Spleen (tissue), 7 donors: Measurements from ENCODE around the gene COLEC12.

Experiments
- POLR2A ChIP-seq, 3 donors: fragments of 450-650 bp; IDR thresholded peaks; one replicate each; pipeline ENCODE4 v1.5.1; 2017; ENCODE audit warnings: antibody characterized with exemption in 3 of 3, mild to moderate bottlenecking in 1 of 3
- POLR2AphosphoS5 ChIP-seq, 3 donors: sonication (generic); formaldehyde crosslinking; IDR thresholded peaks; one replicate each; pipeline ENCODE4 v1.5.1; 2017; ENCODE audit warnings: antibody characterized with exemption in 3 of 3
- TF ChIP-seq, protein P1 (sequence below), 11 experiments: fragments of 200-600 bp in 7 of 11; fragments of 450-650 bp in 4 of 11; sonication (generic) in 4 of 11; IDR thresholded peaks in 8 of 11; conservative IDR thresholded peaks in 3 of 11; 1 replicate in 7 of 11; 2 replicates in 4 of 11; pipeline versions ENCODE4 v1.4.0 to v1.8.0; 2016 to 2021; ENCODE audit warnings: antibody characterized with exemption in 11 of 11, inconsistent platforms in 4 of 11, mild to moderate bottlenecking in 1 of 11
- donor health status: DM: no; HTN: no; CAD: no; lungs with moderate emphysema.
- donor health status: DM: no; HTN: no; CAD: no.
- donor health status: DM: no; HTN: no; CAD: no.

DNA sequence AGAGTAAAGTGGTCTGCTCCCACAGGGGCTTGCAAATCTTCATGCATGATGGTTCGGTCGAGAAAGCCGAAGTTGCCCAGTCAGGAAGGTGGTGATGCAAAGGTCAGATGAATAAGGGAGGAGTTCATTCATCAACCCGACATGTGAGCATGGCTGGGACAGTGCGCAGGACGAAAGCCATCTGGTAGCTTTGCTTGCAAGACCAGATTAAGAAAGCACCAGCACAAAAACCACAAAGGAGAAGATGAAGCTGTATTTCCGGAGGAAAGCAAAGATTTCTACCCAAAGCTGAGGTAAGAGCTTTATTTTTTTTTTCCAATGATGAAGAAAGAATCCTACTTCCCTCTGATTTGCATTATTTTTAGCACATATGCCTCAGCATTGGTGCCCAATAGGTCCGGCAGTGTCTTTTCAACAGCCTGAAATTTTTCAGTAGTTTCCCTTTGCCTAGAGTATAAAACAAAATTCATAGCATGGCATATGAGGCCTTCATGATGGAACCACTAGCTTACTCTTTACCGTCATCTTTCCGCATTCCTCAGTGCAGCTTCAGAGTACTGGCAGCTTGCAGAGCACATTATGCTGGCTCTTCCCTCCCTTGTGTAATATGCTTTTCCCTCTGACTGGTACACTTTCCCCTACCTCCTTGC lies 120.7 kb downstream of the COLEC12 start:
- TF ChIP-seq, protein P1, sequence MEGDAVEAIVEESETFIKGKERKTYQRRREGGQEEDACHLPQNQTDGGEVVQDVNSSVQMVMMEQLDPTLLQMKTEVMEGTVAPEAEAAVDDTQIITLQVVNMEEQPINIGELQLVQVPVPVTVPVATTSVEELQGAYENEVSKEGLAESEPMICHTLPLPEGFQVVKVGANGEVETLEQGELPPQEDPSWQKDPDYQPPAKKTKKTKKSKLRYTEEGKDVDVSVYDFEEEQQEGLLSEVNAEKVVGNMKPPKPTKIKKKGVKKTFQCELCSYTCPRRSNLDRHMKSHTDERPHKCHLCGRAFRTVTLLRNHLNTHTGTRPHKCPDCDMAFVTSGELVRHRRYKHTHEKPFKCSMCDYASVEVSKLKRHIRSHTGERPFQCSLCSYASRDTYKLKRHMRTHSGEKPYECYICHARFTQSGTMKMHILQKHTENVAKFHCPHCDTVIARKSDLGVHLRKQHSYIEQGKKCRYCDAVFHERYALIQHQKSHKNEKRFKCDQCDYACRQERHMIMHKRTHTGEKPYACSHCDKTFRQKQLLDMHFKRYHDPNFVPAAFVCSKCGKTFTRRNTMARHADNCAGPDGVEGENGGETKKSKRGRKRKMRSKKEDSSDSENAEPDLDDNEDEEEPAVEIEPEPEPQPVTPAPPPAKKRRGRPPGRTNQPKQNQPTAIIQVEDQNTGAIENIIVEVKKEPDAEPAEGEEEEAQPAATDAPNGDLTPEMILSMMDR (IDR thresholded peaks at IDR 0.05 in 8 of 11, conservative IDR thresholded peaks at IDR 0.05 in 3 of 11): no peak
- TF ChIP-seq POLR2A (IDR thresholded peaks at IDR 0.05) (no peak), POLR2AphosphoS5 (IDR thresholded peaks at IDR 0.05) (peak in 1 of 3 donors; percentile 11)
